ENCODE results near the gene PPP3R1. TPM values are rescaled to one million over a fixed set of nuclear protein-coding genes. Genes with fewer than 3 reads are reported as not detected.

PPP3R1 gene
- total RNA-seq, 4 donors from 2014 or later = 31.5 to 41.7 (median 36.3) TPM

DNA sequence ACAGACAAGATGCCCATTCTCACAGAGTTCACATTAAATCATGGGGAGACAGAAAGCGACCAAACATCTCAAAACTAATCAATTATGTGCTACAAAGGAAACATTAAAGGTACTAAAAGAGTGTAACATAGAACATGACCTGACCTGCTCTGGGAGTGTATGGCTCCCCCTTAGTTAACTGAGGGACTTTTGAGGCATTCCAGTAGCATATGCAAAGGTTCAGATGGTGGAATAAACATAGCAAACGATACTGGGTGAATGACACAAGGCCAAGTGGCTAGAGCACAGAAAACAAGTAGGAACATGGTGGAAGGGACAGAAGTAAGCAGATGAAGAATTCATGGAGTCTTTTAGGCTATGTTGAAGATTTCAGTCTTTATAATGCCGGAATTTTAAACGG lies 11.9 kb downstream of the PPP3R1 start:
- no peak for DNase-seq (ENCODE audit: low spot score in 2 of 2)
- Histone ChIP-seq H3K4me1 (peaks cover 0 to 94% (median 44%) of the 10 kb centered on the region in 4 donors), H3K4me3 (no peak overlapping the region), H3K36me3 (no peaks in the 10 kb centered on the region), H3K27me3 (no peaks in the 10 kb centered on the region), H3K27ac (no peak overlapping the region), H3K9me3 (no peaks in the 10 kb centered on the region)
- 78 to 79% methylated on average over 4 of the region's 4 CpGs for WGBS, 2 donors
- TF ChIP-seq, protein P1, sequence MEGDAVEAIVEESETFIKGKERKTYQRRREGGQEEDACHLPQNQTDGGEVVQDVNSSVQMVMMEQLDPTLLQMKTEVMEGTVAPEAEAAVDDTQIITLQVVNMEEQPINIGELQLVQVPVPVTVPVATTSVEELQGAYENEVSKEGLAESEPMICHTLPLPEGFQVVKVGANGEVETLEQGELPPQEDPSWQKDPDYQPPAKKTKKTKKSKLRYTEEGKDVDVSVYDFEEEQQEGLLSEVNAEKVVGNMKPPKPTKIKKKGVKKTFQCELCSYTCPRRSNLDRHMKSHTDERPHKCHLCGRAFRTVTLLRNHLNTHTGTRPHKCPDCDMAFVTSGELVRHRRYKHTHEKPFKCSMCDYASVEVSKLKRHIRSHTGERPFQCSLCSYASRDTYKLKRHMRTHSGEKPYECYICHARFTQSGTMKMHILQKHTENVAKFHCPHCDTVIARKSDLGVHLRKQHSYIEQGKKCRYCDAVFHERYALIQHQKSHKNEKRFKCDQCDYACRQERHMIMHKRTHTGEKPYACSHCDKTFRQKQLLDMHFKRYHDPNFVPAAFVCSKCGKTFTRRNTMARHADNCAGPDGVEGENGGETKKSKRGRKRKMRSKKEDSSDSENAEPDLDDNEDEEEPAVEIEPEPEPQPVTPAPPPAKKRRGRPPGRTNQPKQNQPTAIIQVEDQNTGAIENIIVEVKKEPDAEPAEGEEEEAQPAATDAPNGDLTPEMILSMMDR (IDR thresholded peaks at IDR 0.05) = no peak
- TF ChIP-seq POLR2A (IDR thresholded peaks at IDR 0.05) (no peak), EP300 (IDR thresholded peaks at IDR 0.05) (no peak)

DNA sequence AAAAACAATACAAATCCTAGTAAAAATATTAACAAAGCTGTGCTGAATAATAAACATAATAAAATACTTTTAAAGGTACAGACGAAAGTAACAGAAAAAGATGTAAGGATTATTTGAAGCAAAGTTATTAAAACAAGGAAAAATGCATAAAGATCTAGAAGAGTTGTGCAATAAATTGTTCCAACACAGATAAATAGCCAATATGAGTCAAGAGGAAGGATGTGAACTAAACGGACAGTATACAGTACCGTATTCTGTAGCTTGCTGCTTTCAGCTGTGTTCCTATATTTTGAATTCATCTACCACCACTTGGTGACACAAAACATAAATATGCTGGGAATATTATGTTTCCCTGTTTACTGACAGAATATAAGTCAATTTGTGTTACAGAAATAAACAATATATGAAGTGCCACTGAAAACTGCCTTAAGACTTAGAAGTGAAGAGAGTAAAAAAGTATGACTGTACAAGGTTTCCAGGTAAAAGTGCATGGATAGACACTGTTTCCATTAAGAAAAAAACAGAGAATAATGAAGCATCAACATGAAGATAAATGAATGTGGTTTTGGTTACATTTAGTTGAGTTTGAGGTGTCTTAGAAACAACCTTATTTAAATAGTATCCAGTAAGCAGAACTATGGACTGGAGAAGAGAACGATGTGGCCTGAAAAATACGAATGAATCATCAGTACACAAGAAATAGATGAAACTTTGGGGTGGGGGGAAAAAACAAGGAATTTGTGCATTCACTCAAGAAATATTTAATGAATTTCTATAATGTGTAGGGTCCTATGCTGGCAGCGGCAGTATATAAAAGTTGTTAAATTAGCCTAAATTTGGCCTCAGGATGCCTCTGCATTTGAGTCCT lies 13.1 kb downstream of the PPP3R1 start:
- peaks cover 0 to 85% (median 40%) of the 10 kb centered on the region in 4 donors for H3K4me1 ChIP-seq
- TF ChIP-seq POLR2A (IDR thresholded peaks at IDR 0.05) = no peak
- TF ChIP-seq, protein P1 (IDR thresholded peaks at IDR 0.05) = no peak
- no peak for TF ChIP-seq EP300 (IDR thresholded peaks at IDR 0.05)
- no peak overlapping the region for H3K4me3 ChIP-seq
- WGBS, 2 donors = 53 to 57% methylated on average over 6 of the region's 6 CpGs
- H3K9me3 ChIP-seq = no peaks in the 10 kb centered on the region
- no peaks in the 10 kb centered on the region for H3K27me3 ChIP-seq
- H3K27ac ChIP-seq = no peak overlapping the region
- DNase-seq (ENCODE audit: low spot score in 2 of 2) = no peak
- no peaks in the 10 kb centered on the region for H3K36me3 ChIP-seq

DNA sequence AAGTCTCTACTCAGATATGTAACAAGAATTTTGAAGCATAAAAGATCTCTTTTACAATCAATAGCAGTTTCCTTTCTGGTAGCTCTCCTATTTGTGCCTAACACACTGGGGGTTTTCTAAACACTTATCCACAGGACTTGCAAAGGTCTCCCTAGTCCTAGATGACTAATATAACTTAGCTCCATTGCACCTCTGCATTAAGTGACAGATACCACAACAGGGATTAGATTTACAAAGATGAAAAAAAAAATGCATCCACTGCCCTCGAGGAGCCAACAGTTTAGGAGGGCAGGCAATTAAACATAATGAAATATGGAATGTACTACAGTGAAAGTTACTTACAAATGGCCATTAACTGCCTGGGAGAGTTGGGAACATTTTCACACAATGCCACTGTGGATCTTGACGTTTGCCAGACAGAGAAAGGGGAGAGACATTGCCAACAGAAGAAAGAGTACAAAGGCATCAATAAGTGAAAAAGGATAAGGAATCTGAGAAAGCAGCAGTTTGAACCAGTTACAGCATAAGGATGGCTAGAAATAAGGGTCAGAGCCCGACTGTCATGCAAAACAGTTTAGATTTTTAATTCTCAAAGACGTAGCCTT lies 14.3 kb downstream of the PPP3R1 start:
- Histone ChIP-seq H3K4me1 (peaks cover 0 to 82% (median 42%) of the 10 kb centered on the region in 4 donors), H3K36me3 (no peaks in the 10 kb centered on the region), H3K9me3 (no peaks in the 10 kb centered on the region), H3K4me3 (no peak overlapping the region), H3K27ac (no peak overlapping the region), H3K27me3 (no peaks in the 10 kb centered on the region)
- 32 to 36% methylated on average over 4 of the region's 4 CpGs for WGBS, 2 donors
- TF ChIP-seq, protein P1 (IDR thresholded peaks at IDR 0.05) = no peak
- no peak for TF ChIP-seq EP300 (IDR thresholded peaks at IDR 0.05)
- no peak for TF ChIP-seq POLR2A (IDR thresholded peaks at IDR 0.05)
- DNase-seq (ENCODE audit: low spot score in 2 of 2) = no peak

DNA sequence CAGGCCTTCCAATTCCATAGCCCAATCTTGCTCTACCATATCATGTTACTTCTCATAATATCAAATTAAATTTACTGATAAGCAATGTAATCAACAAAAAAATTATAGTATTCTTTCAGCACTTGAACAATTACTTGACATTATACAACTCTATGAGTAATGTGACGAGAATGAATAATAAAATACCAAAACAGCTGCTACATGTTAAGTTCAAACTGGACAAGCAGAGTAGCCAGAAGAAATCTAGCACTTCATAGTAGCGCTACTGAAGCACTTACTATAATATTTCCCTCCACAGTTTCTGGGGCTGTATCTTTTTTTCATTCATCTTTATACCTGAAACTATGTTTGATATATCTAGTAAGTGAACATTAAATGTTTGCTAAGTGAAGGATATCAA lies 14.9 kb downstream of the PPP3R1 start:
- Histone ChIP-seq H3K4me3 (no peak overlapping the region), H3K36me3 (no peaks in the 10 kb centered on the region), H3K4me1 (peaks cover 0 to 82% (median 43%) of the 10 kb centered on the region in 4 donors), H3K9me3 (no peaks in the 10 kb centered on the region), H3K27ac (peak overlapping the region in 2 of 4 donors; percentile 17 to 29), H3K27me3 (no peaks in the 10 kb centered on the region)
- 30 to 41% methylated on average over 2 of the region's 2 CpGs for WGBS, 2 donors
- no peak for TF ChIP-seq POLR2A (IDR thresholded peaks at IDR 0.05)
- DNase-seq (ENCODE audit: low spot score in 2 of 2) = no peak

DNA sequence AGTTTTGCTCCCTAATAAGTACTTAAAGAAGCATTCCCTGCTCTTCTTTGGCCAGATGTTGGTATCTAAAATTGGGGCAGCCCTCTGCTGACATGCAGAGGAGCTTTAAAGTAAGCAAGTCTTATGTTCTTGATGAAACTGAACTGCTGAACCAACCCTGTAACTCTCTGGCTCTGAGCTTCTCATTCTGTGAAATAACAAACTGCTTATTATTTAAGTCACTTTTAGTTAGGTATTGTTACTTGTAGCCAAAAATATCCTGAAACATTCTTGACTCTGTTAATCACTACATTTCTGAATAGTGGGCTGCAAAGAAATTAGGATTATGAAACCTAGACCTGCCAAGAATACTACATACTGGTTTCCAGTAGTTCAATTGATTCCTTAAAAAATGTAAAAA lies 15.5 kb downstream of the PPP3R1 start:
- H3K9me3 ChIP-seq = no peaks in the 10 kb centered on the region
- H3K27ac ChIP-seq = peak overlapping the region in 2 of 4 donors; percentile 17 to 29
- peaks cover 0 to 83% (median 43%) of the 10 kb centered on the region in 4 donors for H3K4me1 ChIP-seq
- H3K4me3 ChIP-seq = no peak overlapping the region
- TF ChIP-seq POLR2A (IDR thresholded peaks at IDR 0.05) (no peak), EP300 (IDR thresholded peaks at IDR 0.05) (no peak)
- TF ChIP-seq, protein P1 (IDR thresholded peaks at IDR 0.05) = no peak
- no peaks in the 10 kb centered on the region for H3K36me3 ChIP-seq
- no peak for DNase-seq (ENCODE audit: low spot score in 2 of 2)
- H3K27me3 ChIP-seq = no peaks in the 10 kb centered on the region

Data from tibial nerve (tissue), 4 donors.